Activated naive CD4-positive, alpha-beta T cell treated with Interleukin-2 at 50 U/mL for 16 hours (primary cell): ENCODE results near the gene DAP.
"Not testable (repeated sequence)": the region's sequence is repeated elsewhere in the genome, so short reads cannot be mapped to it uniquely, and the experiment has no call there.

Experiments
- DNase-seq: peaks from one replicate; pipeline ENCODE4 v3.0.0-alpha.2; 2020

Gene DAP

GRCh38 chr5:10667431-10668057 lies 93.5 kb downstream of the DAP start:
- DNase-seq = no peak

GRCh38 chr5:10666531-10667299 lies 94.3 kb downstream of the DAP start:
- DNase-seq = no peak

- no peak for DNase-seq
Measured at GRCh38 chr5:10665799-10666198, 95.2 kb downstream of the DAP start.

- not testable (repeated sequence) for DNase-seq
Measured at GRCh38 chr5:10664180-10664769, 96.8 kb downstream of the DAP start.

GRCh38 chr5:10663489-10664179 lies 97.4 kb downstream of the DAP start:
- no peak for DNase-seq

GRCh38 chr5:10662661-10663488 lies 98.2 kb downstream of the DAP start:
- DNase-seq = no peak

- no peak for DNase-seq
Measured at GRCh38 chr5:10662083-10662482, 99.0 kb downstream of the DAP start.

GRCh38 chr5:10661401-10661800 lies 99.6 kb downstream of the DAP start:
- no peak for DNase-seq

GRCh38 chr5:10660720-10661387 lies 100.2 kb downstream of the DAP start:
- no peak for DNase-seq

- DNase-seq = no peak
Measured at GRCh38 chr5:10660135-10660534, 100.9 kb downstream of the DAP start.

- no peak for DNase-seq
Measured at GRCh38 chr5:10658265-10658664, 102.8 kb downstream of the DAP start.

- DNase-seq = no peak
Measured at GRCh38 chr5:10655972-10656830, 104.8 kb downstream of the DAP start.

GRCh38 chr5:10655161-10655971 lies 105.7 kb downstream of the DAP start:
- DNase-seq = no peak

GRCh38 chr5:10654566-10654965 lies 106.5 kb downstream of the DAP start:
- DNase-seq = no peak

- no peak for DNase-seq
Measured at GRCh38 chr5:10653751-10654400, 107.2 kb downstream of the DAP start.

- DNase-seq = no peak
Measured at GRCh38 chr5:10653043-10653442, 108.0 kb downstream of the DAP start.

GRCh38 chr5:10652606-10653005 lies 108.4 kb downstream of the DAP start:
- DNase-seq = no peak

- no peak for DNase-seq
Measured at GRCh38 chr5:10652151-10652550, 108.9 kb downstream of the DAP start.

GRCh38 chr5:10649666-10650380 lies 111.2 kb downstream of the DAP start:
- no peak for DNase-seq
